Fibroblast of lung (primary cell): ENCODE results near the gene GOPC. TPM values are rescaled to one million over a fixed set of nuclear protein-coding genes. Genes with fewer than 3 reads are reported as not detected.

ENCODE experiments used
- DNase-seq, 2 donors: peaks; one replicate each; pipeline versions ENCODE4 v3.0.0 to v3.0.0-alpha.2; 2010; ENCODE audit warnings: low read depth in 2 of 2
- H2AFZ ChIP-seq: 2 replicates; pipeline ENCODE4 v1.5.1; 2012; ENCODE audit warnings: low read length, control low read depth, inconsistent platforms
- H3K27ac ChIP-seq: 2 replicates; pipeline ENCODE4 v1.5.1; 2011; ENCODE audit warnings: low read length, control low read depth; ENCODE audit not compliant: insufficient read depth
- H3K27me3 ChIP-seq: 2 replicates; pipeline ENCODE4 v1.5.1; 2011; ENCODE audit warnings: mild to moderate bottlenecking, low read length; ENCODE audit not compliant: control insufficient read depth, insufficient read depth
- H3K36me3 ChIP-seq: 2 replicates; pipeline ENCODE4 v1.5.1; 2011; ENCODE audit warnings: low read length; ENCODE audit not compliant: control insufficient read depth, insufficient read depth
- H3K4me1 ChIP-seq: 2 replicates; pipeline ENCODE4 v1.5.1; 2011; ENCODE audit warnings: low read length; ENCODE audit not compliant: control insufficient read depth, insufficient read depth; ENCODE audit errors: extremely low read depth
- H3K4me2 ChIP-seq: 2 replicates; pipeline ENCODE4 v1.5.1; 2011; ENCODE audit warnings: low read length, control low read depth; ENCODE audit not compliant: insufficient read depth; ENCODE audit errors: extremely low read depth
- H3K4me3 ChIP-seq, 4 experiments: fragments of 200-600 bp in 1 of 4; sonication (generic) in 1 of 4; replicated peaks in 1 of 4; 2 replicates each; pipeline ENCODE4 v1.5.1; 2011 to 2016; ENCODE audit warnings: low read length in 4 of 4, low read depth in 3 of 4, mild to moderate bottlenecking in 3 of 4, control low read depth in 2 of 4, inconsistent platforms in 1 of 4, mixed read lengths in 1 of 4; ENCODE audit not compliant: insufficient read depth in 1 of 4; ENCODE audit errors: control extremely low read depth in 1 of 4
- H3K79me2 ChIP-seq: 2 replicates; pipeline ENCODE4 v1.5.1; 2012; ENCODE audit warnings: mild to moderate bottlenecking, low read length, inconsistent platforms; ENCODE audit not compliant: control insufficient read depth, insufficient read depth
- H3K9ac ChIP-seq: 2 replicates; pipeline ENCODE4 v1.5.1; 2011; ENCODE audit warnings: mild to moderate bottlenecking, low read length, control low read depth; ENCODE audit not compliant: insufficient read depth
- H3K9me3 ChIP-seq: 2 replicates; pipeline ENCODE4 v1.5.1; 2012; ENCODE audit warnings: low read depth, low read length; ENCODE audit not compliant: control insufficient read depth, insufficient read depth
- H4K20me1 ChIP-seq: 2 replicates; pipeline ENCODE4 v1.5.1; 2011; ENCODE audit warnings: low read length; ENCODE audit not compliant: control insufficient read depth, insufficient read depth; ENCODE audit errors: extremely low read depth
- CTCF ChIP-seq, 2 donors: IDR thresholded peaks in 1 of 2; conservative IDR thresholded peaks in 1 of 2; 1 replicate in 1 of 2; 2 replicates in 1 of 2; pipeline ENCODE4 v1.5.1; 2011 to 2012; ENCODE audit warnings: low read length in 2 of 2, control low read depth in 1 of 2, inconsistent platforms in 1 of 2, low read depth in 1 of 2, mild to moderate bottlenecking in 1 of 2
- EZH2 ChIP-seq: IDR thresholded peaks from 2 replicates; pipeline ENCODE4 v1.5.1; 2012; ENCODE audit warnings: low read length, control low read depth, mild to moderate bottlenecking; ENCODE audit errors: missing control alignments
- polyA plus RNA-seq, 2 donors: library from polyadenylated mRNA; depleted of rRNA in 1 of 2; stranded (reverse) in 1 of 2; unstranded in 1 of 2; fragments of >200 nt; gene quantifications; 2 replicates each; pipeline ENCODE4 v1.2.1, GENCODE V29; 2011 to 2012; ENCODE audit warnings: missing spikeins in 1 of 2
- total RNA-seq: library from RNA; depleted of rRNA; stranded (reverse); fragments of >200 nt; gene quantifications from 2 replicates; pipeline ENCODE4 v1.2.1, GENCODE V29; 2014

GOPC gene
- total and polyA plus RNA-seq, 2 donors (not counting 1 experiment from before 2014, with no cell fraction given) = 32.2 to 45.4 TPM

GRCh38 chr6:117597755-117598154 is 4.6 kb downstream of the GOPC start:
- Histone ChIP-seq H3K4me1 (no peaks in the 10 kb centered on the region), H3K27ac (no peak overlapping the region), H3K27me3 (no peaks in the 10 kb centered on the region), H3K4me3 (no peak overlapping the region), H3K4me2 (no peak overlapping the region), H4K20me1 (no peaks in the 10 kb centered on the region), H3K9ac (no peak overlapping the region), H3K79me2 (peaks cover 59% of the 10 kb centered on the region), H2AFZ (no peak overlapping the region), H3K36me3 (no peaks in the 10 kb centered on the region), H3K9me3 (no peaks in the 10 kb centered on the region)
- TF ChIP-seq CTCF (conservative IDR thresholded peaks at IDR 0.05 in 1 of 2, IDR thresholded peaks at IDR 0.05 in 1 of 2; ENCODE audit: low read depth in 1 of 2, low read length in 2 of 2) (no peak), EZH2 (no peak)
- DNase-seq = no peak

GRCh38 chr6:117595099-117595923 is 7.0 kb downstream of the GOPC start:
- TF ChIP-seq EZH2 (no peak), CTCF (conservative IDR thresholded peaks at IDR 0.05 in 1 of 2, IDR thresholded peaks at IDR 0.05 in 1 of 2; ENCODE audit: low read depth in 1 of 2, low read length in 2 of 2) (no peak)
- Histone ChIP-seq H3K27me3 (no peaks in the 10 kb centered on the region), H3K4me3 (no peak overlapping the region), H3K4me2 (no peak overlapping the region), H3K4me1 (no peaks in the 10 kb centered on the region), H4K20me1 (no peaks in the 10 kb centered on the region), H2AFZ (no peak overlapping the region), H3K27ac (no peak overlapping the region), H3K79me2 (peaks cover 49% of the 10 kb centered on the region), H3K9me3 (no peaks in the 10 kb centered on the region), H3K36me3 (no peaks in the 10 kb centered on the region), H3K9ac (no peak overlapping the region)
- no peak for DNase-seq

- no peaks in the 10 kb centered on the region for H3K9me3 ChIP-seq
- H3K79me2 ChIP-seq = peaks cover 29% of the 10 kb centered on the region
- no peaks in the 10 kb centered on the region for H4K20me1 ChIP-seq
- H3K4me2 ChIP-seq = no peak overlapping the region
- no peak overlapping the region for H3K9ac ChIP-seq
- TF ChIP-seq CTCF (conservative IDR thresholded peaks at IDR 0.05 in 1 of 2, IDR thresholded peaks at IDR 0.05 in 1 of 2; ENCODE audit: low read depth in 1 of 2, low read length in 2 of 2) = no peak
- TF ChIP-seq EZH2 = no peak
- no peak overlapping the region for H3K4me3 ChIP-seq
- H2AFZ ChIP-seq = no peak overlapping the region
- no peak for DNase-seq
- H3K27me3 ChIP-seq = no peaks in the 10 kb centered on the region
- no peaks in the 10 kb centered on the region for H3K4me1 ChIP-seq
- no peak overlapping the region for H3K27ac ChIP-seq
- no peaks in the 10 kb centered on the region for H3K36me3 ChIP-seq
These were observed 9.1 kb downstream of the GOPC start for GRCh38 chr6:117592983-117593759.
